Nephron (organoid): ENCODE measurements around the gene TSPYL1.

Source experiments
- H3K27ac Mint-ChIP-seq, 3 experiments: 2 replicates each; pipeline ENCODE4 v1.8.0; 2020; ENCODE audit warnings: mixed read lengths in 3 of 3, mild to moderate bottlenecking in 2 of 3, moderate library complexity in 1 of 3
- H3K27me3 Mint-ChIP-seq: 2 replicates; pipeline ENCODE4 v1.8.0; 2021; ENCODE audit warnings: low read depth, mild to moderate bottlenecking, moderate library complexity, mixed read lengths
- H3K36me3 Mint-ChIP-seq: 2 replicates; pipeline ENCODE4 v1.8.0; 2020; ENCODE audit warnings: low read depth, mixed read lengths
- H3K4me1 Mint-ChIP-seq: 2 replicates; pipeline ENCODE4 v1.8.0; 2020; ENCODE audit warnings: mixed read lengths
- H3K4me3 Mint-ChIP-seq, 3 experiments: 2 replicates each; pipeline ENCODE4 v1.8.0; 2020; ENCODE audit warnings: mild to moderate bottlenecking in 3 of 3, mixed read lengths in 3 of 3, moderate library complexity in 2 of 3
- H3K9me3 Mint-ChIP-seq: 2 replicates; pipeline ENCODE4 v1.8.0; 2020; ENCODE audit warnings: mixed read lengths
- TF ChIP-seq, protein P1 (sequence below), 3 experiments: fragments of 200-600 bp; sonication (generic); IDR thresholded peaks; one replicate each; pipeline ENCODE4 v1.5.0; 2021; ENCODE audit warnings: antibody characterized with exemption in 3 of 3; ENCODE audit not compliant: unreplicated experiment in 3 of 3

TSPYL1 gene

DNA sequence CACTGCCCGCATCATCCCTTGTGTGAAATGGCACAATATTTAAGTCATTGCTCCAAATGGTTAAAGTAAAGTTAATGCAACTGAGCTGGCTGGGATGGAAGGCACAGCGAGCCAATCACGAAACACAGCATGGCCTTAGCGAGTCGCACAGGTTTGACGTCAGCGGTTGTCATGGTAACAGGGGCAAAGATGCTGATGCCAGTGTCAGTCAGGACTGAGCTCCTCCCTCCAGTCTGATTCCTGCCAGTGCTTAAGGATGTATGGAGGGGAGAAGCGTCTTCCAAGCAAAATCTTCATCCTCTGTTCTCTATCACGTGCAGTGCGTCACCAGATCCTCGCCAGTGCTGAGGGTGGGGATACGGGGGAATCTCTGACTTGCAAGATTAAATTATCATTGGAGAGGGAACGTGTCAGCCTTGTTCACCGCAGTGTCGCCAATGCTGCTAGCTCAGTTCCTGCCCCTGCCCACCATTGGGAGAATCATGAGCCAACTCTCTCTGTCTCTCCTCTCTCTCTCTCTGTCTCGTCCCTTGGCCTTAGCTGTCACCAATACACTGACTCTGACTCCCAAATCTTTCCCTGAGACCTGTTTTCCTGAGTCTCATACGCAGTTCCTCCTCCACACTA lies 50.3 kb downstream of the TSPYL1 start:
- no peaks in the 10 kb centered on the region for H3K9me3 Mint-ChIP-seq
- no peaks in the 10 kb centered on the region for H3K36me3 Mint-ChIP-seq
- TF ChIP-seq, protein P1, sequence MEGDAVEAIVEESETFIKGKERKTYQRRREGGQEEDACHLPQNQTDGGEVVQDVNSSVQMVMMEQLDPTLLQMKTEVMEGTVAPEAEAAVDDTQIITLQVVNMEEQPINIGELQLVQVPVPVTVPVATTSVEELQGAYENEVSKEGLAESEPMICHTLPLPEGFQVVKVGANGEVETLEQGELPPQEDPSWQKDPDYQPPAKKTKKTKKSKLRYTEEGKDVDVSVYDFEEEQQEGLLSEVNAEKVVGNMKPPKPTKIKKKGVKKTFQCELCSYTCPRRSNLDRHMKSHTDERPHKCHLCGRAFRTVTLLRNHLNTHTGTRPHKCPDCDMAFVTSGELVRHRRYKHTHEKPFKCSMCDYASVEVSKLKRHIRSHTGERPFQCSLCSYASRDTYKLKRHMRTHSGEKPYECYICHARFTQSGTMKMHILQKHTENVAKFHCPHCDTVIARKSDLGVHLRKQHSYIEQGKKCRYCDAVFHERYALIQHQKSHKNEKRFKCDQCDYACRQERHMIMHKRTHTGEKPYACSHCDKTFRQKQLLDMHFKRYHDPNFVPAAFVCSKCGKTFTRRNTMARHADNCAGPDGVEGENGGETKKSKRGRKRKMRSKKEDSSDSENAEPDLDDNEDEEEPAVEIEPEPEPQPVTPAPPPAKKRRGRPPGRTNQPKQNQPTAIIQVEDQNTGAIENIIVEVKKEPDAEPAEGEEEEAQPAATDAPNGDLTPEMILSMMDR (IDR thresholded peaks at IDR 0.05; ENCODE audit: unreplicated experiment in 3 of 3), result no peak
- H3K27ac Mint-ChIP-seq, result peak overlapping the region in 1 of 3 experiments; percentile 56
- peak overlapping the region; percentile 31 to 61 (median 54) for H3K4me3 Mint-ChIP-seq
- H3K27me3 Mint-ChIP-seq, result no peaks in the 10 kb centered on the region
- no peaks in the 10 kb centered on the region for H3K4me1 Mint-ChIP-seq
